CD4-positive, alpha-beta T cell (primary cell): Measurements from ENCODE around the gene ARID1A. TPM values are rescaled to one million over a fixed set of nuclear protein-coding genes. Genes with fewer than 3 reads are reported as not detected.

Experiments
- ATAC-seq: fragments of 200-7000 bp; cut with Tn5 transposase; one replicate; pipeline ENCODE4 v1.10.0; 2022; ENCODE audit warnings: mild to moderate bottlenecking; ENCODE audit not compliant: poor library complexity
- CTCF ChIA-PET: fragments of 350-600 bp; sonication (Branson Sonifier 250); formaldehyde crosslinking; loops from one replicate; lab custom pipeline; 2021; ENCODE audit warnings: antibody characterized with exemption, inconsistent platforms; lab: Charles Lee
- POLR2A ChIA-PET: fragments of 350-600 bp; sonication (Branson Sonifier 250); formaldehyde crosslinking; loops from one replicate; lab custom pipeline; 2021; ENCODE audit warnings: antibody characterized with exemption, inconsistent platforms; lab: Charles Lee
- DNase-seq, 14 experiments: peaks; one replicate each; pipeline ENCODE4 v3.0.0-alpha.2; 2013 to 2020; ENCODE audit warnings: mixed read lengths in 2 of 14
- H3K27ac ChIP-seq, 2 donors: one replicate each; pipeline versions ENCODE4 v1.5.1 to v1.7.0; 2013; ENCODE audit warnings: low read length in 2 of 2, low read depth in 1 of 2, mild to moderate bottlenecking in 1 of 2
- H3K27me3 ChIP-seq, 2 experiments: 1 replicate in 1 of 2; 2 replicates in 1 of 2; pipeline versions ENCODE4 v1.6.1 to v1.7.0; 2013; ENCODE audit warnings: low read length in 2 of 2, control low read depth in 1 of 2, mild to moderate bottlenecking in 1 of 2, moderate library complexity in 1 of 2; ENCODE audit not compliant: insufficient read depth in 2 of 2, control insufficient read depth in 1 of 2
- H3K36me3 ChIP-seq: one replicate; pipeline ENCODE4 v1.6.1; 2013; ENCODE audit warnings: low read length, control low read depth; ENCODE audit not compliant: insufficient read depth
- H3K4me1 ChIP-seq: one replicate; pipeline ENCODE4 v1.6.1; 2013; ENCODE audit warnings: low read length, control low read depth; ENCODE audit not compliant: insufficient read depth
- H3K4me3 ChIP-seq: one replicate; pipeline ENCODE4 v1.5.1; 2013; ENCODE audit warnings: mild to moderate bottlenecking, low read length, moderate library complexity
- H3K9me3 ChIP-seq, 2 experiments: 1 replicate in 1 of 2; 2 replicates in 1 of 2; pipeline versions ENCODE4 v1.6.1 to v1.7.0; 2013; ENCODE audit warnings: low read length in 2 of 2, mild to moderate bottlenecking in 2 of 2, control low read depth in 1 of 2, moderate library complexity in 1 of 2; ENCODE audit not compliant: control insufficient read depth in 1 of 2, insufficient read depth in 1 of 2
- H3K27ac Mint-ChIP-seq: one replicate; pipeline ENCODE4 v1.8.0; 2020; ENCODE audit warnings: mixed read lengths
- H3K27me3 Mint-ChIP-seq: one replicate; pipeline ENCODE4 v1.8.0; 2021; ENCODE audit warnings: mixed read lengths
- H3K36me3 Mint-ChIP-seq: one replicate; pipeline ENCODE4 v1.8.0; 2021; ENCODE audit warnings: low read depth, mixed read lengths
- H3K4me1 Mint-ChIP-seq: one replicate; pipeline ENCODE4 v1.8.0; 2021; ENCODE audit warnings: low read depth, mixed read lengths
- H3K4me3 Mint-ChIP-seq: one replicate; pipeline ENCODE4 v1.8.0; 2020; ENCODE audit warnings: mild to moderate bottlenecking, mixed read lengths
- H3K9me3 Mint-ChIP-seq: one replicate; pipeline ENCODE4 v1.8.0; 2020; ENCODE audit warnings: mixed read lengths
- CTCF ChIP-seq: fragments of 200-600 bp; IDR thresholded peaks from one replicate; pipeline ENCODE4 v1.8.0; 2022; ENCODE audit warnings: antibody characterized with exemption, mild to moderate bottlenecking
- intact Hi-C, 2 experiments: fragments of 100-400 bp; cut with DNase I in 1 of 2; cut with micrococcal nuclease in 1 of 2; formaldehyde crosslinking; loops; one replicate each; pipeline versions ENCODE4 v1.15.1 to v1.9.0; 2023 to 2025; cut with DNase I, micrococcal nuclease
- total RNA-seq, 174 experiments: library from RNA in 2 of 174; stranded (reverse) in 2 of 174; gene quantifications; one replicate each; pipeline ENCODE4 v1.2.3 and lab custom pipeline; 2021 to 2026

Gene ARID1A
- total RNA-seq, 2 experiments from 2014 or later, result 102 to 103 TPM

GRCh38 chr1:26767714-26768113 lies 71.9 kb downstream of the ARID1A start:
- POLR2A ChIA-PET, result interaction anchor here (1.4 kb wide), 1 partner anchor 20 kb away, joined by 3 read pairs; the partner anchor contains the start of gene PIGV
- H3K27me3 Mint-ChIP-seq, result no peaks in the 10 kb centered on the region
- DNase-seq (no peak), ATAC-seq (no peak)
- Histone ChIP-seq H3K9me3 (no peaks in the 10 kb centered on the region), H3K27ac (no peak overlapping the region), H3K4me3 (no peak overlapping the region), H3K27me3 (no peaks in the 10 kb centered on the region), H3K36me3 (peaks cover 95% of the 10 kb centered on the region), H3K4me1 (peaks cover 8% of the 10 kb centered on the region)
- no peak for TF ChIP-seq CTCF
- intact Hi-C loops, result no loop called here
- no peak overlapping the region for H3K4me3 Mint-ChIP-seq
- H3K9me3 Mint-ChIP-seq, result no peaks in the 10 kb centered on the region
- peaks cover 9% of the 10 kb centered on the region for H3K4me1 Mint-ChIP-seq
- H3K36me3 Mint-ChIP-seq, result peaks cover 97% of the 10 kb centered on the region
- CTCF ChIA-PET, result interaction anchor here (0.9 to 1.7 kb wide), 2 partner anchors 64 to 76 kb away, joined by 3 to 4 read pairs; no protein-coding TSS in a partner anchor
- H3K27ac Mint-ChIP-seq, result peak overlapping the region; percentile 71

DNA sequence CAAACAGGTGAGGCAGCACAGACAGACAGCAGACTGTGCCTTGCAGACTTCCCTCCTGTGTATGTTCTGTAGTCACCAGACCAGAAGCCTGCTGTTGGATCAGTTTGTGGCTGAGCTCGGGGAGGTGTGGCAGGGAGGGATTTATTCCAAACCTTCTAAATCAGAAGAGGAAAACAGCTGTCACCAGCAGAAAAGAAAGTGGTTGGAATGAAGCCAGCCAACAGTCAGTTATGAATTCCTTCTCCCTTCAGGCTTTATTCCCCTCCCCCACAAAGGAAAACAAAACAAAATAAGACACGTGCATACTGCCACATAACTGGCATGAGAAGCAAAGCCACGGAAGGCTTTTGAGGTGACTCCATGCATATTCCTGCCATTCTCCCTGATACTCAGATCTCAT lies 72.9 kb downstream of the ARID1A start:
- CTCF ChIA-PET, result interaction anchor here (1.3 kb wide), 1 partner anchor 20 kb away, joined by 3 read pairs; no protein-coding TSS in a partner anchor
- intact Hi-C loops, result no loop called here
- POLR2A ChIA-PET, result no interaction called here
- H3K9me3 Mint-ChIP-seq, result no peaks in the 10 kb centered on the region
- no peaks in the 10 kb centered on the region for H3K27me3 Mint-ChIP-seq
- peaks cover 95% of the 10 kb centered on the region for H3K36me3 ChIP-seq
- peak overlapping the region; percentile 71 for H3K27ac Mint-ChIP-seq
- no peak overlapping the region for H3K4me3 ChIP-seq
- peaks cover 9% of the 10 kb centered on the region for H3K4me1 Mint-ChIP-seq
- H3K27ac ChIP-seq, result no peak overlapping the region
- DNase-seq (no peak), ATAC-seq (no peak)
- H3K4me3 Mint-ChIP-seq, result no peak overlapping the region
- H3K9me3 ChIP-seq, result no peaks in the 10 kb centered on the region
- H3K36me3 Mint-ChIP-seq, result peaks cover 97% of the 10 kb centered on the region
- H3K27me3 ChIP-seq, result no peaks in the 10 kb centered on the region
- peaks cover 8% of the 10 kb centered on the region for H3K4me1 ChIP-seq
- TF ChIP-seq CTCF, result no peak

GRCh38 chr1:26771285-26771642 lies 75.4 kb downstream of the ARID1A start:
- H3K9me3 Mint-ChIP-seq, result no peaks in the 10 kb centered on the region
- Histone ChIP-seq H3K4me1 (peaks cover 8% of the 10 kb centered on the region), H3K4me3 (no peak overlapping the region), H3K27ac (peak overlapping the region; percentile 11 to 31), H3K36me3 (peaks cover 100% of the 10 kb centered on the region), H3K27me3 (no peaks in the 10 kb centered on the region), H3K9me3 (no peaks in the 10 kb centered on the region)
- H3K27ac Mint-ChIP-seq, result peak overlapping the region; percentile 59
- H3K27me3 Mint-ChIP-seq, result no peaks in the 10 kb centered on the region
- H3K4me3 Mint-ChIP-seq, result no peak overlapping the region
- H3K36me3 Mint-ChIP-seq, result peaks cover 99% of the 10 kb centered on the region
- no peak for DNase-seq
- ChIA-PET CTCF (interaction anchor here (1.0 to 1.2 kb wide), 2 partner anchors 15 to 79 kb away, joined by 3 read pairs; no protein-coding TSS in a partner anchor), POLR2A (interaction anchor here (0.9 to 1.3 kb wide), 3 partner anchors 15 to 169 kb away, joined by 3 to 8 read pairs (median 7); no protein-coding TSS in a partner anchor)
- ATAC-seq, result no peak
- intact Hi-C loops, result no loop called here
- peaks cover 4% of the 10 kb centered on the region for H3K4me1 Mint-ChIP-seq
- TF ChIP-seq CTCF, result no peak
